IMR-90 (cell line): ENCODE data around the gene BTRC. TPM values are rescaled to one million over a fixed set of nuclear protein-coding genes. Genes with fewer than 3 reads are reported as not detected.

ENCODE experiments used
- ATAC-seq: fragments of 200-7000 bp; cut with Tn5 transposase; 2 replicates; pipeline ENCODE4 v1.9.1; 2020; ENCODE audit warnings: low read depth, mild to moderate bottlenecking, moderate library complexity
- BruUV-seq: library from RNA; stranded (reverse); fragments of 400-500 nt; replicated peaks from 2 replicates; lab custom pipeline; 2021; lab: Mats Ljungman, UMichigan
- CTCF ChIA-PET: fragments of 300-600 bp; formaldehyde crosslinking; extraction: SDS; loops from one replicate; lab custom pipeline; 2021; ENCODE audit warnings: antibody characterized with exemption; lab: Yijun Ruan, JAX
- POLR2A ChIA-PET: fragments of 300-600 bp; sonication (Branson Sonifier 250); formaldehyde crosslinking; loops from one replicate; lab custom pipeline; 2022; ENCODE audit warnings: antibody characterized with exemption; ENCODE audit not compliant: unreplicated experiment; lab: Charles Lee
- DNase-seq: peaks from one replicate; pipeline ENCODE4 v3.0.0; 2013
- H2AFZ ChIP-seq: replicated peaks from 2 replicates; pipeline ENCODE3; 2013; ENCODE audit warnings: low read length, mild to moderate bottlenecking; ENCODE audit not compliant: poor library complexity
- H2AK5ac ChIP-seq: 2 replicates; pipeline ENCODE4 v1.6.1; 2013; ENCODE audit warnings: low read depth, low read length, inconsistent platforms
- H2AK9ac ChIP-seq: replicated peaks from 2 replicates; pipeline ENCODE3; 2013; ENCODE audit warnings: mild to moderate bottlenecking, low read depth, low read length, moderate library complexity; ENCODE audit not compliant: poor library complexity
- H2BK120ac ChIP-seq: 2 replicates; pipeline ENCODE4 v1.6.1; 2013; ENCODE audit warnings: low read depth, low read length, inconsistent platforms
- H2BK15ac ChIP-seq: 3 replicates; pipeline ENCODE4 v1.6.1; 2013; ENCODE audit warnings: low read depth, low read length, inconsistent platforms
- H2BK20ac ChIP-seq: 2 replicates; pipeline ENCODE4 v1.6.1; 2013; ENCODE audit warnings: low read depth, mild to moderate bottlenecking, inconsistent platforms, low read length, moderate library complexity
- H2BK5ac ChIP-seq: 2 replicates; pipeline ENCODE4 v1.6.1; 2013; ENCODE audit warnings: mild to moderate bottlenecking, low read depth, low read length, inconsistent platforms; ENCODE audit not compliant: poor library complexity, severe bottlenecking
- H3K14ac ChIP-seq: replicated peaks from 2 replicates; pipeline ENCODE4 v1.6.1; 2013; ENCODE audit warnings: low read depth, low read length, inconsistent platforms
- H3K18ac ChIP-seq: 2 replicates; pipeline ENCODE4 v1.6.1; 2013; ENCODE audit warnings: low read depth, low read length, control low read depth
- H3K23ac ChIP-seq: 2 replicates; pipeline ENCODE4 v1.6.1; 2013; ENCODE audit warnings: low read depth, low read length, inconsistent platforms
- H3K27ac ChIP-seq: 2 replicates; pipeline ENCODE4 v1.5.1; 2013; ENCODE audit warnings: mild to moderate bottlenecking, control low read depth, low read length; ENCODE audit not compliant: insufficient read depth
- H3K27me3 ChIP-seq: 2 replicates; pipeline ENCODE4 v1.6.1; 2013; ENCODE audit warnings: low read length; ENCODE audit not compliant: control insufficient read depth, insufficient read depth
- H3K36me3 ChIP-seq: 2 replicates; pipeline ENCODE4 v1.6.1; 2013; ENCODE audit warnings: low read length, mixed read lengths; ENCODE audit not compliant: control insufficient read depth, insufficient read depth
- H3K4ac ChIP-seq: 2 replicates; pipeline ENCODE4 v1.6.1; 2013; ENCODE audit warnings: low read depth, low read length, inconsistent platforms
- H3K4me1 ChIP-seq: 2 replicates; pipeline ENCODE4 v1.6.1; 2013; ENCODE audit warnings: low read length, mixed read lengths; ENCODE audit not compliant: control insufficient read depth, insufficient read depth
- H3K4me2 ChIP-seq: 2 replicates; pipeline ENCODE4 v1.6.1; 2013; ENCODE audit warnings: low read depth, mild to moderate bottlenecking, control low read depth, low read length, moderate library complexity
- H3K4me3 ChIP-seq: 2 replicates; pipeline ENCODE4 v1.5.1; 2013; ENCODE audit warnings: low read depth, mild to moderate bottlenecking, control low read depth, low read length, moderate library complexity; ENCODE audit not compliant: insufficient read depth
- H3K56ac ChIP-seq: 2 replicates; pipeline ENCODE4 v1.6.1; 2013; ENCODE audit warnings: low read length, inconsistent platforms; ENCODE audit not compliant: insufficient read depth; ENCODE audit errors: extremely low read depth
- H3K79me1 ChIP-seq, 2 experiments: 2 replicates each; pipeline ENCODE4 v1.6.1; 2013; ENCODE audit warnings: low read length in 2 of 2, inconsistent platforms in 1 of 2, low read depth in 1 of 2
- H3K9ac ChIP-seq: 2 replicates; pipeline ENCODE4 v1.6.1; 2013; ENCODE audit warnings: low read depth, low read length, control low read depth
- H3K9me1 ChIP-seq: 2 replicates; pipeline ENCODE4 v1.6.1; 2013; ENCODE audit warnings: low read length, inconsistent platforms; ENCODE audit not compliant: insufficient read depth
- H3K9me3 ChIP-seq: 2 replicates; pipeline ENCODE4 v1.6.1; 2013; ENCODE audit warnings: low read length; ENCODE audit not compliant: control insufficient read depth, insufficient read depth
- H4K20me1 ChIP-seq: 2 replicates; pipeline ENCODE4 v1.6.1; 2013; ENCODE audit warnings: low read length, inconsistent platforms; ENCODE audit not compliant: insufficient read depth
- H4K5ac ChIP-seq: 2 replicates; pipeline ENCODE4 v1.6.1; 2013; ENCODE audit warnings: mild to moderate bottlenecking, low read depth, low read length, control low read depth
- H4K8ac ChIP-seq, 2 experiments: 2 replicates each; pipeline ENCODE4 v1.6.1; 2013; ENCODE audit warnings: low read depth in 2 of 2, low read length in 2 of 2, control low read depth in 1 of 2, inconsistent platforms in 1 of 2
- H4K91ac ChIP-seq: 2 replicates; pipeline ENCODE4 v1.6.1; 2013; ENCODE audit warnings: low read depth, low read length, inconsistent platforms; ENCODE audit not compliant: insufficient read depth
- CEBPB ChIP-seq: IDR thresholded peaks from 2 replicates; pipeline ENCODE4 v1.6.1; 2012; ENCODE audit warnings: low read depth, low read length, improper control_type of control experiment
- whole genome bisulfite sequencing, 2 experiments: methylation state at CpG; one replicate each; pipeline versions ENCODE4 v1.1.5 to v1.1.7; 2013; ENCODE audit warnings: missing lambda C conversion rate in 2 of 2; ENCODE audit not compliant: insufficient read length in 1 of 2; ENCODE audit errors: extremely low coverage in 2 of 2; 5-methylcytosine and 5-hydroxymethylcytosine counted together
- dilution Hi-C: fragments of 300-500 bp; cut with HindIII; formaldehyde crosslinking; loops from one replicate; pipeline ENCODE4 v1.14.3; 2018; ENCODE audit warnings: low sequenced_read_pairs; ENCODE audit not compliant: unreplicated experiment
- in situ Hi-C: fragments of 300-500 bp; cut with MboI; formaldehyde crosslinking; loops from 3 replicates; pipeline ENCODE4 v1.14.3; 2019; ENCODE audit warnings: low sequenced_read_pairs, inconsistent platforms, mixed read lengths
- intact Hi-C: fragments of 100-400 bp; cut with micrococcal nuclease; formaldehyde crosslinking; loops from 2 replicates; pipeline ENCODE4 v1.10.0; 2022
- polyA plus RNA-seq, 3 experiments: library from polyadenylated mRNA; depleted of rRNA; stranded (reverse); fragments of >200 nt; gene quantifications; 2 replicates each; pipeline ENCODE4 v1.2.3, GENCODE V29; 2012; ENCODE audit warnings: low replicate concordance in 1 of 3
- total RNA-seq: library from RNA; depleted of rRNA; stranded (reverse); fragments of >200 nt; gene quantifications from 2 replicates; pipeline ENCODE4 v1.2.3, GENCODE V29; 2012
- TF ChIP-seq, protein P1 (sequence below): fragments of 150-350 bp; IDR thresholded peaks from 2 replicates; pipeline ENCODE4 v1.6.1; 2016; ENCODE audit warnings: low read depth, mild to moderate bottlenecking, low read length, moderate library complexity, borderline replicate concordance

The BTRC gene
- total and polyA plus RNA-seq, 2 of the 4 experiments (the other 2 are of a cell fraction), result 7.7 to 8.4 TPM

DNA sequence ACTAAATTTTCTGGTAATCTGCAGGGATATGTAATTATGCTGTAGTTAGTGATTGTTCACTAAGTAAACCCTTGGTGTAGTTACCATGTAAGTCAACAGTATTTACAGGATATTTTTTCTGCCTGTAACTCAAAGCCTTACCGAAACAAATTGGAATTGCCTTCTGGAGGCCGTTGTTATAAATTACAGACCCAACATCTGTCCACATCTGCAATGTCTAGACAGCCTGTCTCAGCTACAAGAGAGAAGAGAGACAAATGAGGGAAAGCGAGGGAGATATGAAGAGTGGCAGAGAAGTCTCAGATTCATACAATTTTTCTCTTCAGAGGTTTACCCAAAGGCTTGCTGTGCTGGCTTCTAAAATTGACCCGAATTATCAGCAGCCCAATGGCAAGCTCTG is 23.7 kb upstream of the BTRC start:
- Histone ChIP-seq H2AK5ac (no peak overlapping the region), H3K9me1 (no peaks in the 10 kb centered on the region), H3K14ac (no peak overlapping the region), H4K20me1 (no peaks in the 10 kb centered on the region; the same call in 1 of the 2 replicates), H2BK15ac (no peak overlapping the region), H3K23ac (no peak overlapping the region), H4K8ac (no peak overlapping the region), H4K5ac (no peak overlapping the region), H3K79me1 (no peaks in the 10 kb centered on the region), H2BK120ac (no peak overlapping the region), H3K4me3 (no peak overlapping the region), H3K27ac (no peak overlapping the region), H2AFZ (no peak overlapping the region), H3K56ac (no peak overlapping the region), H4K91ac (no peak overlapping the region), H2BK5ac (no peak overlapping the region), H3K36me3 (no peaks in the 10 kb centered on the region), H3K9me3 (peaks cover 3% of the 10 kb centered on the region; the same call in 1 of the 2 replicates), H3K4me2 (no peak overlapping the region), H3K18ac (no peak overlapping the region), H3K4ac (no peak overlapping the region), H3K4me1 (peaks cover 2% of the 10 kb centered on the region; the same call in 1 of the 2 replicates), H2AK9ac (no peak overlapping the region), H2BK20ac (no peak overlapping the region), H3K27me3 (peaks cover 47% of the 10 kb centered on the region), H3K9ac (no peak overlapping the region)
- CTCF ChIA-PET, result no interaction called here
- POLR2A ChIA-PET, result no interaction called here
- no peak for ATAC-seq
- TF ChIP-seq, protein P1, sequence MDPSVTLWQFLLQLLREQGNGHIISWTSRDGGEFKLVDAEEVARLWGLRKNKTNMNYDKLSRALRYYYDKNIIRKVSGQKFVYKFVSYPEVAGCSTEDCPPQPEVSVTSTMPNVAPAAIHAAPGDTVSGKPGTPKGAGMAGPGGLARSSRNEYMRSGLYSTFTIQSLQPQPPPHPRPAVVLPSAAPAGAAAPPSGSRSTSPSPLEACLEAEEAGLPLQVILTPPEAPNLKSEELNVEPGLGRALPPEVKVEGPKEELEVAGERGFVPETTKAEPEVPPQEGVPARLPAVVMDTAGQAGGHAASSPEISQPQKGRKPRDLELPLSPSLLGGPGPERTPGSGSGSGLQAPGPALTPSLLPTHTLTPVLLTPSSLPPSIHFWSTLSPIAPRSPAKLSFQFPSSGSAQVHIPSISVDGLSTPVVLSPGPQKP, result no peak
- no peak for TF ChIP-seq CEBPB
- no peak for DNase-seq
- dilution Hi-C loops, result no loop called here
- in situ Hi-C loops, result no loop called here
- BruUV-seq, result no TSS peak
- WGBS, 2 experiments, result no CpG with 5 or more reads among the region's 4 CpGs
- intact Hi-C loops, result no loop called here
